Measurements from ENCODE around the gene TRMU.

DNA sequence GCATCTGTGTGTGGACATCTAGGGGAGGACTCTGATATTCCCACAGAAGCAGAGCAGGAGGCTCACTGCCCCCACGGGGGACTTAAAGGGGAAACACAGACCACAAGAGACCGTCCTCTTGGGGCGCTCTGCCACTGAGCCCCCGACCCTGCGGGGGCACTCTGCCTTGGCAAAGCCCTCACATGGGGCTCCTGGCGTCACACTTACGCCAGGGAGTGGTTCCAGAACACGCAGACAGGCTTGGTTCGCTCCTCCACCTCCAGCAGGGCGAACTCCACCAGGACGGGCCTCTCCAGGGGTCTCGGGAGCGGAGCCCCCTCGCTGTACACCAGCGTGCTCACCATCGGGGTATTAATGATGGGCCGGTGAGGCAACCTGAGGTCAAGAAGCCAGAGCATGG lies 45.1 kb downstream of the TRMU start:
- TF ChIP-seq, protein P1, sequence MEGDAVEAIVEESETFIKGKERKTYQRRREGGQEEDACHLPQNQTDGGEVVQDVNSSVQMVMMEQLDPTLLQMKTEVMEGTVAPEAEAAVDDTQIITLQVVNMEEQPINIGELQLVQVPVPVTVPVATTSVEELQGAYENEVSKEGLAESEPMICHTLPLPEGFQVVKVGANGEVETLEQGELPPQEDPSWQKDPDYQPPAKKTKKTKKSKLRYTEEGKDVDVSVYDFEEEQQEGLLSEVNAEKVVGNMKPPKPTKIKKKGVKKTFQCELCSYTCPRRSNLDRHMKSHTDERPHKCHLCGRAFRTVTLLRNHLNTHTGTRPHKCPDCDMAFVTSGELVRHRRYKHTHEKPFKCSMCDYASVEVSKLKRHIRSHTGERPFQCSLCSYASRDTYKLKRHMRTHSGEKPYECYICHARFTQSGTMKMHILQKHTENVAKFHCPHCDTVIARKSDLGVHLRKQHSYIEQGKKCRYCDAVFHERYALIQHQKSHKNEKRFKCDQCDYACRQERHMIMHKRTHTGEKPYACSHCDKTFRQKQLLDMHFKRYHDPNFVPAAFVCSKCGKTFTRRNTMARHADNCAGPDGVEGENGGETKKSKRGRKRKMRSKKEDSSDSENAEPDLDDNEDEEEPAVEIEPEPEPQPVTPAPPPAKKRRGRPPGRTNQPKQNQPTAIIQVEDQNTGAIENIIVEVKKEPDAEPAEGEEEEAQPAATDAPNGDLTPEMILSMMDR (IDR thresholded peaks at IDR 0.05): no peak
- no peak for TF ChIP-seq POLR2A (IDR thresholded peaks at IDR 0.05)
